ENCODE data around the gene PDSS2.

- TF ChIP-seq TAF1 (IDR thresholded peaks at IDR 0.05; ENCODE audit: low read depth) (no peak), EZH2 (IDR thresholded peaks at IDR 0.05; ENCODE audit: borderline replicate concordance, insufficient read depth, low read length, poor library complexity, severe bottlenecking) (no peak)
- TF ChIP-seq, protein P1, sequence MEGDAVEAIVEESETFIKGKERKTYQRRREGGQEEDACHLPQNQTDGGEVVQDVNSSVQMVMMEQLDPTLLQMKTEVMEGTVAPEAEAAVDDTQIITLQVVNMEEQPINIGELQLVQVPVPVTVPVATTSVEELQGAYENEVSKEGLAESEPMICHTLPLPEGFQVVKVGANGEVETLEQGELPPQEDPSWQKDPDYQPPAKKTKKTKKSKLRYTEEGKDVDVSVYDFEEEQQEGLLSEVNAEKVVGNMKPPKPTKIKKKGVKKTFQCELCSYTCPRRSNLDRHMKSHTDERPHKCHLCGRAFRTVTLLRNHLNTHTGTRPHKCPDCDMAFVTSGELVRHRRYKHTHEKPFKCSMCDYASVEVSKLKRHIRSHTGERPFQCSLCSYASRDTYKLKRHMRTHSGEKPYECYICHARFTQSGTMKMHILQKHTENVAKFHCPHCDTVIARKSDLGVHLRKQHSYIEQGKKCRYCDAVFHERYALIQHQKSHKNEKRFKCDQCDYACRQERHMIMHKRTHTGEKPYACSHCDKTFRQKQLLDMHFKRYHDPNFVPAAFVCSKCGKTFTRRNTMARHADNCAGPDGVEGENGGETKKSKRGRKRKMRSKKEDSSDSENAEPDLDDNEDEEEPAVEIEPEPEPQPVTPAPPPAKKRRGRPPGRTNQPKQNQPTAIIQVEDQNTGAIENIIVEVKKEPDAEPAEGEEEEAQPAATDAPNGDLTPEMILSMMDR (IDR thresholded peaks at IDR 0.05; ENCODE audit: poor library complexity, severe bottlenecking): no peak
These were observed 228.1 kb downstream of the PDSS2 start for GRCh38 chr6:107231243-107231642.
